Panc1 (cell line): ENCODE measurements around the gene GPATCH8. TPM values are rescaled to one million over a fixed set of nuclear protein-coding genes. Genes with fewer than 3 reads are reported as not detected.
"Not testable (repeated sequence)": the region's sequence is repeated elsewhere in the genome, so short reads cannot be mapped to it uniquely, and the experiment has no call there.

Experiments
- ATAC-seq: fragments of 200-7000 bp; cut with Tn5 transposase; 2 replicates; pipeline ENCODE4 v1.9.1; 2020; ENCODE audit warnings: mild to moderate bottlenecking, moderate library complexity
- BruUV-seq: library from RNA; stranded (reverse); fragments of 400-500 nt; replicated peaks from 2 replicates; lab custom pipeline; 2021; lab: Mats Ljungman, UMichigan
- CTCF ChIA-PET: fragments of 300-600 bp; sonication (Branson Sonifier 250); formaldehyde crosslinking; loops from one replicate; lab custom pipeline; 2022; ENCODE audit warnings: antibody characterized with exemption; lab: Charles Lee
- POLR2A ChIA-PET: fragments of 300-600 bp; sonication (Branson Sonifier 250); formaldehyde crosslinking; loops from one replicate; lab custom pipeline; 2022; ENCODE audit warnings: antibody characterized with exemption; lab: Charles Lee
- DNase-seq: peaks from one replicate; pipeline ENCODE4 v3.0.0-alpha.2; 2010; ENCODE audit warnings: low read depth, low spot score
- H3K27ac ChIP-seq: 2 replicates; pipeline ENCODE4 v1.5.1; 2011; ENCODE audit warnings: mild to moderate bottlenecking, low read length, inconsistent platforms
- H3K27me3 ChIP-seq: fragments of 200-500 bp; sonication (Bioruptor generic); 2 replicates; pipeline ENCODE4 v1.6.0; 2014; ENCODE audit warnings: low read length, inconsistent platforms; ENCODE audit not compliant: control insufficient read depth, insufficient read depth
- H3K36me3 ChIP-seq: fragments of 200-500 bp; sonication (Bioruptor generic); 2 replicates; pipeline ENCODE4 v1.5.1; 2014; ENCODE audit warnings: inconsistent platforms, mild to moderate bottlenecking, low read length, moderate library complexity; ENCODE audit not compliant: control insufficient read depth, insufficient read depth
- H3K4me1 ChIP-seq: 2 replicates; pipeline ENCODE4 v1.5.1; 2011; ENCODE audit warnings: inconsistent platforms, mild to moderate bottlenecking, low read length, moderate library complexity; ENCODE audit not compliant: control insufficient read depth, insufficient read depth
- H3K4me3 ChIP-seq, 2 experiments: 2 replicates each; pipeline ENCODE4 v1.5.1; 2011 to 2012; ENCODE audit warnings: low read depth in 2 of 2, low read length in 2 of 2, mild to moderate bottlenecking in 2 of 2, inconsistent platforms in 1 of 2, moderate library complexity in 1 of 2
- H3K9me3 ChIP-seq: fragments of 200-500 bp; sonication (Bioruptor generic); 2 replicates; pipeline ENCODE4 v1.5.1; 2014; ENCODE audit warnings: low read depth, mild to moderate bottlenecking, inconsistent platforms, low read length, moderate library complexity; ENCODE audit not compliant: control insufficient read depth, insufficient read depth
- POLR2AphosphoS5 ChIP-seq: IDR thresholded peaks from 2 replicates; pipeline ENCODE4 v1.6.1; 2012; ENCODE audit warnings: mild to moderate bottlenecking, low read depth, low read length, moderate library complexity
- SIN3A ChIP-seq: IDR thresholded peaks from 2 replicates; pipeline ENCODE4 v1.6.1; 2012; ENCODE audit warnings: low read depth, mild to moderate bottlenecking, low read length, moderate library complexity, borderline replicate concordance; ENCODE audit not compliant: insufficient read depth
- TCF7L2 ChIP-seq: IDR thresholded peaks from 2 replicates; pipeline ENCODE4 v1.6.1; 2011; ENCODE audit warnings: mild to moderate bottlenecking, low read depth, low read length, inconsistent platforms
- in situ Hi-C: cut with HindIII; loops from 2 replicates; pipeline ENCODE4 v1.10.0; 2016; ENCODE audit warnings: low sequenced_read_pairs, low pct_unique_long_range_greater_than_20kb
- intact Hi-C: fragments of 100-400 bp; cut with micrococcal nuclease; formaldehyde crosslinking; loops from one replicate; pipeline ENCODE4 v1.10.0; 2022; ENCODE audit not compliant: unreplicated experiment
- total RNA-seq: library from RNA; stranded (reverse); gene quantifications from one replicate; pipeline ENCODE4 v1.2.1, GENCODE V29; 2021; ENCODE audit not compliant: unreplicated experiment
- TF ChIP-seq, protein P1 (sequence below): fragments of 450-650 bp; IDR thresholded peaks from 2 replicates; pipeline ENCODE4 v1.5.1; 2017; ENCODE audit warnings: mild to moderate bottlenecking
- TF ChIP-seq, protein P2 (sequence below), 2 experiments: IDR thresholded peaks; 2 replicates each; pipeline ENCODE4 v1.6.1; 2011 to 2012; ENCODE audit warnings: low read depth in 2 of 2, control low read depth in 1 of 2, low read length in 1 of 2, mild to moderate bottlenecking in 1 of 2, moderate library complexity in 1 of 2; ENCODE audit not compliant: insufficient read depth in 1 of 2

Gene GPATCH8
- total RNA-seq, 1 experiment from 2014 or later = 30.8 TPM

DNA sequence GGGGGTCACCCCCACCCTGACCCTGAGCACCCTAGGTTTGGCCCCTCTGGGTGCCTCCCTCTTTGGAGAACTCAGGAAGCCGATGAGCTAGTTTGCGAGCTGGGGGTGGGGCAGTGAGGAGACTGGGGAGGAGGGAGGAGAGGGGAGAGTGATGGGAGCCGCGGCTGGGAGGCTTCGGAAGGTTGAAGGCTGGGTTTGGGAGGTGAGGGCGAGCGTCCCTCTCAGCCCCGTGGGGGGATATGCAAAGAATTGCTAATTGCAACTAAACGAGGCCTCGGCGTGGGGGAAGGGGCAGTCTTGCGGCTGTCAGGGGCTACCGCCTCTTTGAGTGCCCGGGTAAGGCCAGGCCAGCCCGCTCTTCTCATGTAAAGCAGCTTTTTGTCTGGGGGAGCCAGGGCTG is 36.5 kb upstream of the GPATCH8 start:
- peaks cover 51% of the 10 kb centered on the region for H3K4me1 ChIP-seq
- TF ChIP-seq SIN3A = no peak
- TF ChIP-seq, protein P1, sequence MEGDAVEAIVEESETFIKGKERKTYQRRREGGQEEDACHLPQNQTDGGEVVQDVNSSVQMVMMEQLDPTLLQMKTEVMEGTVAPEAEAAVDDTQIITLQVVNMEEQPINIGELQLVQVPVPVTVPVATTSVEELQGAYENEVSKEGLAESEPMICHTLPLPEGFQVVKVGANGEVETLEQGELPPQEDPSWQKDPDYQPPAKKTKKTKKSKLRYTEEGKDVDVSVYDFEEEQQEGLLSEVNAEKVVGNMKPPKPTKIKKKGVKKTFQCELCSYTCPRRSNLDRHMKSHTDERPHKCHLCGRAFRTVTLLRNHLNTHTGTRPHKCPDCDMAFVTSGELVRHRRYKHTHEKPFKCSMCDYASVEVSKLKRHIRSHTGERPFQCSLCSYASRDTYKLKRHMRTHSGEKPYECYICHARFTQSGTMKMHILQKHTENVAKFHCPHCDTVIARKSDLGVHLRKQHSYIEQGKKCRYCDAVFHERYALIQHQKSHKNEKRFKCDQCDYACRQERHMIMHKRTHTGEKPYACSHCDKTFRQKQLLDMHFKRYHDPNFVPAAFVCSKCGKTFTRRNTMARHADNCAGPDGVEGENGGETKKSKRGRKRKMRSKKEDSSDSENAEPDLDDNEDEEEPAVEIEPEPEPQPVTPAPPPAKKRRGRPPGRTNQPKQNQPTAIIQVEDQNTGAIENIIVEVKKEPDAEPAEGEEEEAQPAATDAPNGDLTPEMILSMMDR = no peak
- TF ChIP-seq, protein P2, sequence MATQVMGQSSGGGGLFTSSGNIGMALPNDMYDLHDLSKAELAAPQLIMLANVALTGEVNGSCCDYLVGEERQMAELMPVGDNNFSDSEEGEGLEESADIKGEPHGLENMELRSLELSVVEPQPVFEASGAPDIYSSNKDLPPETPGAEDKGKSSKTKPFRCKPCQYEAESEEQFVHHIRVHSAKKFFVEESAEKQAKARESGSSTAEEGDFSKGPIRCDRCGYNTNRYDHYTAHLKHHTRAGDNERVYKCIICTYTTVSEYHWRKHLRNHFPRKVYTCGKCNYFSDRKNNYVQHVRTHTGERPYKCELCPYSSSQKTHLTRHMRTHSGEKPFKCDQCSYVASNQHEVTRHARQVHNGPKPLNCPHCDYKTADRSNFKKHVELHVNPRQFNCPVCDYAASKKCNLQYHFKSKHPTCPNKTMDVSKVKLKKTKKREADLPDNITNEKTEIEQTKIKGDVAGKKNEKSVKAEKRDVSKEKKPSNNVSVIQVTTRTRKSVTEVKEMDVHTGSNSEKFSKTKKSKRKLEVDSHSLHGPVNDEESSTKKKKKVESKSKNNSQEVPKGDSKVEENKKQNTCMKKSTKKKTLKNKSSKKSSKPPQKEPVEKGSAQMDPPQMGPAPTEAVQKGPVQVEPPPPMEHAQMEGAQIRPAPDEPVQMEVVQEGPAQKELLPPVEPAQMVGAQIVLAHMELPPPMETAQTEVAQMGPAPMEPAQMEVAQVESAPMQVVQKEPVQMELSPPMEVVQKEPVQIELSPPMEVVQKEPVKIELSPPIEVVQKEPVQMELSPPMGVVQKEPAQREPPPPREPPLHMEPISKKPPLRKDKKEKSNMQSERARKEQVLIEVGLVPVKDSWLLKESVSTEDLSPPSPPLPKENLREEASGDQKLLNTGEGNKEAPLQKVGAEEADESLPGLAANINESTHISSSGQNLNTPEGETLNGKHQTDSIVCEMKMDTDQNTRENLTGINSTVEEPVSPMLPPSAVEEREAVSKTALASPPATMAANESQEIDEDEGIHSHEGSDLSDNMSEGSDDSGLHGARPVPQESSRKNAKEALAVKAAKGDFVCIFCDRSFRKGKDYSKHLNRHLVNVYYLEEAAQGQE (IDR thresholded peaks at IDR 0.05; ENCODE audit: insufficient read depth in 1 of 2, low read depth in 2 of 2, low read length in 1 of 2) = no peak
- no peaks in the 10 kb centered on the region for H3K9me3 ChIP-seq
- intact Hi-C loops (no loop called here), in situ Hi-C loops (no loop called here)
- no peaks in the 10 kb centered on the region for H3K27me3 ChIP-seq
- no peak overlapping the region for H3K4me3 ChIP-seq
- H3K27ac ChIP-seq = peak overlapping the region; percentile 93
- no peak for ATAC-seq
- ChIA-PET CTCF (interaction anchor here (0.6 kb wide), 1 partner anchor 131 kb away, joined by 5 read pairs; no protein-coding TSS in a partner anchor), POLR2A (interaction anchor here (0.6 kb wide), 1 partner anchor 68 kb away, joined by 10 read pairs; no protein-coding TSS in a partner anchor)
- BruUV-seq = no TSS peak
- no peaks in the 10 kb centered on the region for H3K36me3 ChIP-seq
- no peak for DNase-seq

DNA sequence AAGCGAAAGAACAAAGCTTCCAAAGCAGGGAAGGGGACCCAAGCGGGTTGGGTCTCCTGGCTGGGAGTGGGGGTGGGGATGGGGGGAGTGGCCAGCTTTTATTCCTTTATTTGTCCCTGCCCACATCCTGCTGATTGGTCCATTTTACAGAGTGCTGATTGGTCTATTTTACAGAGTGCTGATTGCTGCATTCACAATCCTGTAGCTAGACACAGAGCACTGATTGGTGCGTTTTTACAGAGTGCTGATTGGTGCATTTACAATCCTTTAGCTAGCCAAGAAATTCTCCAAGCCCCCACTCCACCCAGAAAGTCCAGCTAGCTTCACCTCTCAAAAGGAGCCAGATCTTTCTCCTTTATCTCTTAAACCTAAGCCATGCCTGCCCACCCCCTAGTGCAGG is 34.7 kb upstream of the GPATCH8 start:
- not testable (repeated sequence) for ATAC-seq

DNA sequence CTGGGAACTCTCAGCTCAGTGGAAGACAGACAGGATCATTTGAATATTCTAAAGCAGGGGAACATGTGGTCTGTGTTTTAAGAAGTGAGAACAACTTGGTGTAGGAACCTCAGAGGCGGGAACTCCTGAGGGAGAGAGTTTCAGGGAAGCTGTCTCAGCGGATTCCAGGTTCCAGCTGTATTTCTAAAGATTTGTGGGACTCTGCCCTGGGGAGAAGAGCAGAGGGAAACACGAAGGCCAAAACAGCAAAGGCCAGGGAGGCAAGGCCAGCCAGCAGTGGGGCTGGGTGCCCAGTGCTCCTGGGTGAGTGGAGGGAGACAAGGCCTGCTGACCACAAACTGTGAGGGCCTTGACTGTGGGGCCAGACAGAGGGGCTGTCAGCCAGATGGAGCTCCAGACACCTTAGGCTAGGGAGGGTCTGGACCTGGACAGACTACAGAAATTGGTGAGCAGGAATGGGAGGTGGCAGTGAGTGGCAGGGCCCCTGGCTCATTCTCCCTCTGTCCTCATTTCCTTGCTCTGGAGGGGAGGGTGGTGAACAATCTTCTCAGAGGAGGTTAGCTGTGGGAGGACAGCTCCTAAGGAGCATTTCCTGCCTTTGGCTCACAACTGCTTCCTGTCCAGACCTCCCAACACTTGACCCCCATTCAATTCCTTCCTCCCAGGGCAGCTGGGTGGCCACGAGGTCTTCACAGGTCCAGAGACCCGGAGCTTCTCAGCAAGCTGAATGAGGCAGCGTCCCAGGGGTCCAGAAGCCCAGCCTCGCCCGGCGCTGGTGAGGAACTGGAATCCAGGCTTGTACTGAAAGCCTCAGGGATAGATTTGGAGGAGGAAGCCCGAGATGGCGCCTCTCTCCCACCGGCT is 33.1 kb upstream of the GPATCH8 start:
- Histone ChIP-seq H3K4me3 (no peak overlapping the region), H3K27ac (peak overlapping the region; percentile 86), H3K36me3 (no peaks in the 10 kb centered on the region), H3K27me3 (no peaks in the 10 kb centered on the region), H3K4me1 (peaks cover 19% of the 10 kb centered on the region), H3K9me3 (no peaks in the 10 kb centered on the region)
- ChIA-PET POLR2A (no interaction called here), CTCF (no interaction called here)
- peak; percentile 25; the same call in 1 of the 2 replicates for ATAC-seq
- intact Hi-C loops (no loop called here), in situ Hi-C loops (no loop called here)
- no TSS peak for BruUV-seq
- no peak for DNase-seq
- TF ChIP-seq SIN3A (no peak), POLR2AphosphoS5 (no peak), TCF7L2 (no peak)
- TF ChIP-seq, protein P1 = no peak
- TF ChIP-seq, protein P2 (IDR thresholded peaks at IDR 0.05; ENCODE audit: insufficient read depth in 1 of 2, low read depth in 2 of 2, low read length in 1 of 2) = no peak

More for the DNA sequence above, 34.7 kb upstream of the GPATCH8 start:
- POLR2A ChIA-PET, intact Hi-C loops, H3K4me3 ChIP-seq, DNase-seq, H3K36me3 ChIP-seq, in situ Hi-C loops, H3K9me3 ChIP-seq, BruUV-seq, H3K27me3 ChIP-seq: not testable (repeated sequence)
- Histone ChIP-seq H3K4me1 (peaks cover 33% of the 10 kb centered on the region), H3K27ac (peak overlapping the region; percentile 59; the same call in 1 of the 2 replicates)
- CTCF ChIA-PET = interaction anchor here (0.9 kb wide), 1 partner anchor 49 kb away, joined by 12 read pairs; no protein-coding TSS in a partner anchor
